Heart left ventricle (tissue), 16 donors: Measurements from ENCODE around the gene FYCO1. TPM values are rescaled to one million over a fixed set of nuclear protein-coding genes. Genes with fewer than 3 reads are reported as not detected.

Experiments used
- ATAC-seq, 4 donors: fragments of 200-7000 bp; cut with Tn5 transposase; one replicate each; pipeline ENCODE4 v1.9.1; 2020 to 2022; ENCODE audit warnings: moderate library complexity in 4 of 4, mild to moderate bottlenecking in 3 of 4, moderate number of reproducible peaks in 1 of 4
- DNase-seq, 5 donors: peaks; one replicate each; pipeline ENCODE4 v3.0.0-alpha.2; 2020
- H3K27ac ChIP-seq, 12 donors: fragments of 200-600 bp; sonication (generic) in 4 of 12; one replicate each; pipeline versions ENCODE4 v1.5.0 to v1.8.0; 2016 to 2022; ENCODE audit warnings: mild to moderate bottlenecking in 2 of 12
- H3K27me3 ChIP-seq, 9 donors: fragments of 200-600 bp; sonication (generic) in 2 of 9; one replicate each; pipeline versions ENCODE4 v1.5.1 to v1.8.0; 2016 to 2022; ENCODE audit warnings: mild to moderate bottlenecking in 3 of 9
- H3K36me3 ChIP-seq, 9 donors: fragments of 200-600 bp; sonication (generic) in 2 of 9; one replicate each; pipeline versions ENCODE4 v1.5.0 to v1.8.0; 2018 to 2022; ENCODE audit warnings: mild to moderate bottlenecking in 2 of 9
- H3K4me1 ChIP-seq, 12 donors: fragments of 200-600 bp; sonication (generic) in 4 of 12; one replicate each; pipeline versions ENCODE4 v1.5.0 to v1.8.0; 2016 to 2022; ENCODE audit warnings: mild to moderate bottlenecking in 3 of 12
- H3K4me3 ChIP-seq, 12 donors: fragments of 200-600 bp; sonication (generic) in 4 of 12; one replicate each; pipeline versions ENCODE4 v1.5.0 to v1.8.0; 2017 to 2022; ENCODE audit warnings: mild to moderate bottlenecking in 9 of 12, moderate library complexity in 4 of 12
- H3K9me3 ChIP-seq, 12 donors: fragments of 200-600 bp; sonication (generic) in 4 of 12; one replicate each; pipeline versions ENCODE4 v1.5.0 to v1.8.0; 2016 to 2022; ENCODE audit warnings: mild to moderate bottlenecking in 1 of 12
- POLR2A ChIP-seq, 2 donors: fragments of 450-650 bp; IDR thresholded peaks; one replicate each; pipeline ENCODE4 v1.6.1; 2017; ENCODE audit warnings: antibody characterized with exemption in 2 of 2, mild to moderate bottlenecking in 2 of 2, moderate library complexity in 2 of 2
- whole genome bisulfite sequencing, 4 donors: extraction: QIAGEN DNeasy Blood & Tissue Kit in 2 of 4; methylation state at CpG; one replicate each; pipeline versions ENCODE4 v1.1.5 to v1.1.7; 2013 to 2018; 5-methylcytosine and 5-hydroxymethylcytosine counted together
- intact Hi-C, 10 donors: fragments of 100-400 bp; cut with DNase I; formaldehyde crosslinking; loops; one replicate each; pipeline versions ENCODE4 v1.11.1 to v1.14.2; 2022
- polyA plus RNA-seq, 2 donors: library from polyadenylated mRNA; stranded (reverse); fragments of 200-250 nt; gene quantifications; one replicate each; pipeline ENCODE4 v1.2.3, GENCODE V29; 2013
- total RNA-seq, 9 donors: library from RNA; depleted of rRNA in 2 of 9; stranded (reverse); fragments of >200 nt in 2 of 9; fragmentation: NEBNext Ultra II Directional in 3 of 9; extraction: Animal tissue kit (Norgen Biotek cat#: 25700) in 3 of 9; gene quantifications; one replicate each; pipeline versions ENCODE4 v1.1.0 to v1.2.4, GENCODE V29; 2016 to 2023
- TF ChIP-seq, protein P1 (sequence below), 12 donors: fragments of 200-600 bp; sonication (generic) in 4 of 12; IDR thresholded peaks; one replicate each; pipeline versions ENCODE4 v1.5.0 to v1.8.0; 2018 to 2022; ENCODE audit warnings: antibody characterized with exemption in 12 of 12, mild to moderate bottlenecking in 5 of 12
- donor health status: ischemic (EF 13 %, LVEDD 7.1; RV severe dilation, severe dysfunction).
- donor health status: healthy with polysubstance abuse.
- donor health status: DM: no; HTN: yes; CAD: no.
- donor health status: DM: no; HTN: no; CAD: no.
- donor health status: ischemic (EF 25% LVEDD 6.9; RV normal size, moderate dysfunction).
- donor health status: ischemic (EF 25% LVEDD 5.7; RV mildly dilated, moderate dysfunction).
- donor health status: healthy.
- donor health status: DM: yes; HTN: yes; CAD: no.
- donor health status: ischemic (EF 35%, LVEDD 5.7; RV mildly dilated, moderate dysfunction).
- donor health status: nonischemic (EF 11% LVEDD 7.7; RV severe dilation, severe dysfunction).
- donor health status: DM: yes; HTN: yes; CAD: no.
- donor health status: PGD.
- donor health status: ischemic (EF 29% LVEDD 5.4; RV normal size, mild dysfunction).
- donor health status: nonischemic (EF 23%, LVEDD 6.1; RV moderate dilation, normal function).

Gene FYCO1
- total and polyA plus RNA-seq, 11 donors = 18.5 to 195 (median 139) TPM

DNA sequence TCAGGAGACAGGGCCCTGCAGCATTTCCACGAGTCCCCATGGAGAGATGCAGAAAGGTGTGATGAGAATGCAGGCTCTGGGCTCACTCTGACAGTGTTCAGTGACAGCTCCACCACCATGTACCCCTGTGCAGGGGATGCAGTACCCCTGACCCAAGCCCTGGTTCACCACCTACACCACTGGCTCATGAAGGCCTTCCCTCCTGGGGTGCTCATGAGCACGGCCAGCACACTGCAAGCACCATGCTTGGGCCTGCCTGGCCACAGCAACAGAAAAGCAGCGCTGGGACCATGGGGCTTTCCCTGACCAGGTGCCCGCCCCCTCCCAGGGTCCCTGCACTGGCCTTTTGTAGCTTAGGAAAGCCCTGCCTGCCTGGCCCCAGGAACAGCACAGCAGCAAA lies 46.2 kb downstream of the FYCO1 start:
- Histone ChIP-seq H3K4me3 (no peak overlapping the region), H3K4me1 (peaks cover 0 to 11% (median 0%) of the 10 kb centered on the region in 12 donors), H3K27ac (peak overlapping the region in 2 of 12 donors; percentile 37 to 70), H3K36me3 (peaks cover 4 to 100% (median 97%) of the 10 kb centered on the region in 9 donors), H3K9me3 (no peaks in the 10 kb centered on the region), H3K27me3 (no peaks in the 10 kb centered on the region)
- peak in 1 of 5 donors; percentile 47 for DNase-seq
- intact Hi-C loops = loop anchor here in 1 of 10 donors (10.0 kb wide), 1 partner anchor 425 kb away; the partner anchor contains the start of gene CCR5
- WGBS, 4 donors = 83 to 100% (median 90%) methylated on average over 4 of the region's 4 CpGs
- TF ChIP-seq, protein P1, sequence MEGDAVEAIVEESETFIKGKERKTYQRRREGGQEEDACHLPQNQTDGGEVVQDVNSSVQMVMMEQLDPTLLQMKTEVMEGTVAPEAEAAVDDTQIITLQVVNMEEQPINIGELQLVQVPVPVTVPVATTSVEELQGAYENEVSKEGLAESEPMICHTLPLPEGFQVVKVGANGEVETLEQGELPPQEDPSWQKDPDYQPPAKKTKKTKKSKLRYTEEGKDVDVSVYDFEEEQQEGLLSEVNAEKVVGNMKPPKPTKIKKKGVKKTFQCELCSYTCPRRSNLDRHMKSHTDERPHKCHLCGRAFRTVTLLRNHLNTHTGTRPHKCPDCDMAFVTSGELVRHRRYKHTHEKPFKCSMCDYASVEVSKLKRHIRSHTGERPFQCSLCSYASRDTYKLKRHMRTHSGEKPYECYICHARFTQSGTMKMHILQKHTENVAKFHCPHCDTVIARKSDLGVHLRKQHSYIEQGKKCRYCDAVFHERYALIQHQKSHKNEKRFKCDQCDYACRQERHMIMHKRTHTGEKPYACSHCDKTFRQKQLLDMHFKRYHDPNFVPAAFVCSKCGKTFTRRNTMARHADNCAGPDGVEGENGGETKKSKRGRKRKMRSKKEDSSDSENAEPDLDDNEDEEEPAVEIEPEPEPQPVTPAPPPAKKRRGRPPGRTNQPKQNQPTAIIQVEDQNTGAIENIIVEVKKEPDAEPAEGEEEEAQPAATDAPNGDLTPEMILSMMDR (IDR thresholded peaks at IDR 0.05) = no peak
- TF ChIP-seq POLR2A (IDR thresholded peaks at IDR 0.05) = no peak
- no peak for ATAC-seq

DNA sequence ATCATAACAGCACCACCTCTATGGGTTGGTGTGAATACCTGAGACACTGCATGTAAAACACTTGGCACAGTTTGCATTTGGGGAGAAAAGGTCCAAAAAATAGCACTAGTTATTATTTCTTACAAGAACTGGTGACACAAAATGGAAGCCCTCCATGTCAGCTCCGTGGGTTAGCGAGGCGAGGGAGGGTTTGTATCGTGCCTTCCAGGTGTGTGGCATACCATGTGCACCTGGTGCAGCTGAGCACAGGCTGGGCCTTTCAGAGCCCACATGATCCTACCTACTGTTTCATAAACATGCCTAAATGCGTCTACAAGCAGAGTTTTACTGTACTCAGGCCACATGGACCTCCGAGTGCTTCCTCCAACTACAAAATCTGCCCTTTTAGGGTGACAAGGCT lies 46.7 kb downstream of the FYCO1 start:
- intact Hi-C loops = loop anchor here in 1 of 10 donors (10.0 kb wide), 1 partner anchor 426 kb away; the partner anchor contains the start of gene CCR5
- TF ChIP-seq POLR2A (IDR thresholded peaks at IDR 0.05) = no peak
- TF ChIP-seq, protein P1 (IDR thresholded peaks at IDR 0.05) = no peak
- H3K36me3 ChIP-seq = peaks cover 3 to 94% (median 91%) of the 10 kb centered on the region in 9 donors
- ATAC-seq = no peak
- peak overlapping the region in 1 of 12 donors; percentile 37 for H3K27ac ChIP-seq
- 92 to 97% (median 96%) methylated on average over 6 of the region's 6 CpGs for WGBS, 4 donors
- no peak overlapping the region for H3K4me3 ChIP-seq
- no peaks in the 10 kb centered on the region for H3K9me3 ChIP-seq
- H3K4me1 ChIP-seq = peaks cover 0 to 11% (median 0%) of the 10 kb centered on the region in 12 donors
- no peak for DNase-seq
- H3K27me3 ChIP-seq = no peaks in the 10 kb centered on the region

DNA sequence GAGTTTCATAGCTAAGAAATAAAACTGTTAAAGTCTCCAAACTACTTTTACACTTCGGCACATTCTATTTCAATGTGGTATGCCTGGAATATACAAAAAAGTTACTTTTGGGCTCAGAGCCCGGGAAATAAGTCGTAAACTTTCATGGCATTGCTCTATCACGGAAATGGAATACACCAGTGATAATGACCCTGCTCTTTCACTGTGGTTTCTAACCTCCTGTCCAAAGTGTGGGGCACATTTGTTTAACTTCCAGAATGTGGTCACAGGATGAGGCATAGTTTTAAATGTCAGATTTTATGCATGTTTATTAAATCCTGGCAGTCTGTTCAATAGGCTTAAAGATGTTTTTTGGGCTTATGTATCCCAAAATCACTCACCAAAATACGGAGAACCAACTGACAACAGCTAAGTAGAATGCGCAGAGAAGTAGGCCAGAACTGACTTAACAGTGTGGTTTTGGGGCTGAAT lies 47.3 kb downstream of the FYCO1 start:
- Histone ChIP-seq H3K4me3 (no peak overlapping the region), H3K27me3 (no peaks in the 10 kb centered on the region), H3K9me3 (no peaks in the 10 kb centered on the region), H3K36me3 (peaks cover 0 to 94% (median 88%) of the 10 kb centered on the region in 9 donors), H3K27ac (peak overlapping the region in 1 of 12 donors; percentile 37), H3K4me1 (peaks cover 0 to 11% (median 0%) of the 10 kb centered on the region in 12 donors)
- ATAC-seq = no peak
- no peak for TF ChIP-seq POLR2A (IDR thresholded peaks at IDR 0.05)
- TF ChIP-seq, protein P1 (IDR thresholded peaks at IDR 0.05) = no peak
- no peak for DNase-seq
- 90 to 94% (median 90%) methylated on average over 6 of the region's 6 CpGs for WGBS, 4 donors
- intact Hi-C loops = loop anchor here in 1 of 10 donors (10.0 kb wide), 1 partner anchor 426 kb away; the partner anchor contains the start of gene CCR5

DNA sequence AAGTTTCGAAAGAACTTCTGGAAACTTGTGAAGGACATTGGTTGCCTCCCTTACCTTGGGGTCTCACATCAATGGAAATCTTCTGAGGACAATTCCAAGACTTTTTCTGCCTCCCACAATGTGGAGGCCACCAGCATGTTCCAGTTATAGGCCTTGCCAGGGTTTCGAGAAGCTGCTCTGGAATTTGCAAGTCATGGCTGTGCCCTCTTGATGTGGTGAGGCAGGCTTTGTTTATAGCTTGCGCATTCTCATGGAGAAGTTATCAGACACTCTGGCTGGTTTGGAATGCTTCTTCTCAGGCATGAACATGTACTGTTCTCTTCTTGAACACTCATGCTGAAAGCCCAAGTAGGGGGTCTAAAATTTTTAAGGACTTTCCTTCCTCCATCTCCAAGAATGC lies 48.3 kb downstream of the FYCO1 start:
- DNase-seq (no peak), ATAC-seq (peak in 1 of 4 donors; percentile 41)
- no peaks in the 10 kb centered on the region for H3K27me3 ChIP-seq
- TF ChIP-seq, protein P1 (IDR thresholded peaks at IDR 0.05) = no peak
- TF ChIP-seq POLR2A (IDR thresholded peaks at IDR 0.05) = no peak
- H3K9me3 ChIP-seq = no peaks in the 10 kb centered on the region
- H3K27ac ChIP-seq = peak overlapping the region in 4 of 12 donors; percentile 16 to 43 (median 24)
- H3K4me3 ChIP-seq = no peak overlapping the region
- 80 to 88% (median 81%) methylated on average over 3 of the region's 3 CpGs for WGBS, 4 donors
- peaks cover 0 to 91% (median 79%) of the 10 kb centered on the region in 9 donors for H3K36me3 ChIP-seq
- intact Hi-C loops = loop anchor here in 1 of 10 donors (10.0 kb wide), 1 partner anchor 427 kb away; the partner anchor contains the start of gene CCR5
- peaks cover 0 to 16% (median 3%) of the 10 kb centered on the region in 12 donors for H3K4me1 ChIP-seq
